ENCODE data around the gene TXNRD3. TPM values are rescaled to one million over a fixed set of nuclear protein-coding genes. Genes with fewer than 3 reads are reported as not detected.

Gene TXNRD3
- total and polyA plus RNA-seq, 2 donors (not counting 1 experiment from before 2014, with no cell fraction given): 5.2 to 8.8 TPM

- Histone ChIP-seq H3K9me3 (ENCODE audit: control insufficient read depth, insufficient read depth, low read depth, low read length) (no peaks in the 10 kb centered on the region), H3K4me3 (replicated peaks in 1 of 4; ENCODE audit: control extremely low read depth in 1 of 4, insufficient read depth in 1 of 4, low read depth in 3 of 4, low read length in 4 of 4) (no peak overlapping the region), H2AFZ (ENCODE audit: low read length) (no peak overlapping the region), H3K27ac (ENCODE audit: insufficient read depth, low read length) (no peak overlapping the region), H4K20me1 (ENCODE audit: control insufficient read depth, extremely low read depth, insufficient read depth, low read length) (no peaks in the 10 kb centered on the region), H3K79me2 (ENCODE audit: control insufficient read depth, insufficient read depth, low read length) (no peaks in the 10 kb centered on the region), H3K9ac (ENCODE audit: insufficient read depth, low read length) (no peak overlapping the region), H3K36me3 (ENCODE audit: control insufficient read depth, insufficient read depth, low read length) (no peaks in the 10 kb centered on the region), H3K4me1 (ENCODE audit: control insufficient read depth, extremely low read depth, insufficient read depth, low read length) (no peaks in the 10 kb centered on the region), H3K27me3 (ENCODE audit: control insufficient read depth, insufficient read depth, low read length) (peaks cover 10% of the 10 kb centered on the region), H3K4me2 (ENCODE audit: extremely low read depth, insufficient read depth, low read length) (no peak overlapping the region)
- TF ChIP-seq CTCF (conservative IDR thresholded peaks at IDR 0.05 in 1 of 2, IDR thresholded peaks at IDR 0.05 in 1 of 2; ENCODE audit: low read depth in 1 of 2, low read length in 2 of 2) (no peak), EZH2 (IDR thresholded peaks at IDR 0.05; ENCODE audit: low read length, missing control alignments) (no peak)
- no peak for DNase-seq (ENCODE audit: low read depth in 2 of 2)
These were observed 83.8 kb downstream of the TXNRD3 start for GRCh38 chr3:126571078-126571477.

GRCh38 chr3:126570103-126570541 is 84.8 kb downstream of the TXNRD3 start:
- no peak for DNase-seq (ENCODE audit: low read depth in 2 of 2)
- Histone ChIP-seq H3K27me3 (ENCODE audit: control insufficient read depth, insufficient read depth, low read length) (peaks cover 16% of the 10 kb centered on the region), H3K9me3 (ENCODE audit: control insufficient read depth, insufficient read depth, low read depth, low read length) (no peaks in the 10 kb centered on the region), H3K79me2 (ENCODE audit: control insufficient read depth, insufficient read depth, low read length) (no peaks in the 10 kb centered on the region), H3K4me1 (ENCODE audit: control insufficient read depth, extremely low read depth, insufficient read depth, low read length) (no peaks in the 10 kb centered on the region), H3K27ac (ENCODE audit: insufficient read depth, low read length) (no peak overlapping the region), H4K20me1 (ENCODE audit: control insufficient read depth, extremely low read depth, insufficient read depth, low read length) (no peaks in the 10 kb centered on the region), H3K4me3 (replicated peaks in 1 of 4; ENCODE audit: control extremely low read depth in 1 of 4, insufficient read depth in 1 of 4, low read depth in 3 of 4, low read length in 4 of 4) (no peak overlapping the region), H3K36me3 (ENCODE audit: control insufficient read depth, insufficient read depth, low read length) (no peaks in the 10 kb centered on the region), H3K4me2 (ENCODE audit: extremely low read depth, insufficient read depth, low read length) (no peak overlapping the region), H3K9ac (ENCODE audit: insufficient read depth, low read length) (no peak overlapping the region), H2AFZ (ENCODE audit: low read length) (no peak overlapping the region)
- no peak for TF ChIP-seq CTCF (conservative IDR thresholded peaks at IDR 0.05 in 1 of 2, IDR thresholded peaks at IDR 0.05 in 1 of 2; ENCODE audit: low read depth in 1 of 2, low read length in 2 of 2)
- TF ChIP-seq EZH2 (IDR thresholded peaks at IDR 0.05; ENCODE audit: low read length, missing control alignments): no peak

GRCh38 chr3:126569390-126569975 is 85.4 kb downstream of the TXNRD3 start:
- TF ChIP-seq CTCF (conservative IDR thresholded peaks at IDR 0.05 in 1 of 2, IDR thresholded peaks at IDR 0.05 in 1 of 2; ENCODE audit: low read depth in 1 of 2, low read length in 2 of 2) (no peak), EZH2 (IDR thresholded peaks at IDR 0.05; ENCODE audit: low read length, missing control alignments) (no peak)
- Histone ChIP-seq H3K4me3 (replicated peaks in 1 of 4; ENCODE audit: control extremely low read depth in 1 of 4, insufficient read depth in 1 of 4, low read depth in 3 of 4, low read length in 4 of 4) (no peak overlapping the region), H3K4me2 (ENCODE audit: extremely low read depth, insufficient read depth, low read length) (no peak overlapping the region), H3K9me3 (ENCODE audit: control insufficient read depth, insufficient read depth, low read depth, low read length) (no peaks in the 10 kb centered on the region), H3K9ac (ENCODE audit: insufficient read depth, low read length) (no peak overlapping the region), H3K27me3 (ENCODE audit: control insufficient read depth, insufficient read depth, low read length) (peaks cover 19% of the 10 kb centered on the region), H3K36me3 (ENCODE audit: control insufficient read depth, insufficient read depth, low read length) (no peaks in the 10 kb centered on the region), H3K79me2 (ENCODE audit: control insufficient read depth, insufficient read depth, low read length) (no peaks in the 10 kb centered on the region), H2AFZ (ENCODE audit: low read length) (no peak overlapping the region), H3K27ac (ENCODE audit: insufficient read depth, low read length) (no peak overlapping the region), H3K4me1 (ENCODE audit: control insufficient read depth, extremely low read depth, insufficient read depth, low read length) (no peaks in the 10 kb centered on the region), H4K20me1 (ENCODE audit: control insufficient read depth, extremely low read depth, insufficient read depth, low read length) (no peaks in the 10 kb centered on the region)
- no peak for DNase-seq (ENCODE audit: low read depth in 2 of 2)

Measured in fibroblast of lung (primary cell).